ENCODE measurements around the gene ADGRB3.

Gene ADGRB3

GRCh38 chr6:69086689-69087088, 451.6 kb downstream of the ADGRB3 start:
- Histone ChIP-seq H3K9me3 (ENCODE audit: control insufficient read depth, insufficient read depth, low read depth, low read length) (no peaks in the 10 kb centered on the region), H3K4me1 (ENCODE audit: control insufficient read depth, insufficient read depth, low read length) (no peaks in the 10 kb centered on the region), H3K27me3 (ENCODE audit: control insufficient read depth, insufficient read depth, low read length) (no peaks in the 10 kb centered on the region), H3K36me3 (ENCODE audit: control insufficient read depth, insufficient read depth, low read length) (no peaks in the 10 kb centered on the region), H3K9ac (ENCODE audit: low read length) (no peak overlapping the region), H3K4me3 (ENCODE audit: low read depth, low read length) (no peak overlapping the region), H3K27ac (ENCODE audit: low read depth, low read length) (no peak overlapping the region)

- H3K4me3 ChIP-seq (ENCODE audit: low read depth, low read length), result no peak overlapping the region
- H3K4me1 ChIP-seq (ENCODE audit: control insufficient read depth, insufficient read depth, low read length), result no peaks in the 10 kb centered on the region
- H3K27ac ChIP-seq (ENCODE audit: low read depth, low read length), result no peak overlapping the region
- H3K9me3 ChIP-seq (ENCODE audit: control insufficient read depth, insufficient read depth, low read depth, low read length), result no peaks in the 10 kb centered on the region
- H3K9ac ChIP-seq (ENCODE audit: low read length), result no peak overlapping the region
- H3K36me3 ChIP-seq (ENCODE audit: control insufficient read depth, insufficient read depth, low read length), result no peaks in the 10 kb centered on the region
- H3K27me3 ChIP-seq (ENCODE audit: control insufficient read depth, insufficient read depth, low read length), result no peaks in the 10 kb centered on the region
These were observed 454.5 kb downstream of the ADGRB3 start for GRCh38 chr6:69089539-69089938.

- Histone ChIP-seq H3K27ac (ENCODE audit: low read depth, low read length) (no peak overlapping the region), H3K4me1 (ENCODE audit: control insufficient read depth, insufficient read depth, low read length) (no peaks in the 10 kb centered on the region), H3K4me3 (ENCODE audit: low read depth, low read length) (no peak overlapping the region), H3K9ac (ENCODE audit: low read length) (no peak overlapping the region), H3K36me3 (ENCODE audit: control insufficient read depth, insufficient read depth, low read length) (no peaks in the 10 kb centered on the region), H3K27me3 (ENCODE audit: control insufficient read depth, insufficient read depth, low read length) (no peaks in the 10 kb centered on the region), H3K9me3 (ENCODE audit: control insufficient read depth, insufficient read depth, low read depth, low read length) (no peaks in the 10 kb centered on the region)
These were observed 455.1 kb downstream of the ADGRB3 start for GRCh38 chr6:69090132-69090531.

- Histone ChIP-seq H3K4me3 (ENCODE audit: low read depth, low read length) (no peak overlapping the region), H3K9ac (ENCODE audit: low read length) (no peak overlapping the region), H3K4me1 (ENCODE audit: control insufficient read depth, insufficient read depth, low read length) (peaks cover 4% of the 10 kb centered on the region), H3K27ac (ENCODE audit: low read depth, low read length) (no peak overlapping the region), H3K27me3 (ENCODE audit: control insufficient read depth, insufficient read depth, low read length) (no peaks in the 10 kb centered on the region), H3K36me3 (ENCODE audit: control insufficient read depth, insufficient read depth, low read length) (no peaks in the 10 kb centered on the region), H3K9me3 (ENCODE audit: control insufficient read depth, insufficient read depth, low read depth, low read length) (no peaks in the 10 kb centered on the region)
These were observed 461.6 kb downstream of the ADGRB3 start for GRCh38 chr6:69096681-69097080.

- peaks cover 4% of the 10 kb centered on the region for H3K4me1 ChIP-seq (ENCODE audit: control insufficient read depth, insufficient read depth, low read length)
- H3K36me3 ChIP-seq (ENCODE audit: control insufficient read depth, insufficient read depth, low read length), result no peaks in the 10 kb centered on the region
- H3K27me3 ChIP-seq (ENCODE audit: control insufficient read depth, insufficient read depth, low read length), result no peaks in the 10 kb centered on the region
- no peak overlapping the region for H3K27ac ChIP-seq (ENCODE audit: low read depth, low read length)
- H3K4me3 ChIP-seq (ENCODE audit: low read depth, low read length), result no peak overlapping the region
- H3K9me3 ChIP-seq (ENCODE audit: control insufficient read depth, insufficient read depth, low read depth, low read length), result no peaks in the 10 kb centered on the region
- H3K9ac ChIP-seq (ENCODE audit: low read length), result no peak overlapping the region
These were observed 462.9 kb downstream of the ADGRB3 start for GRCh38 chr6:69097948-69098347.

- Histone ChIP-seq H3K27ac (ENCODE audit: low read depth, low read length) (no peak overlapping the region), H3K27me3 (ENCODE audit: control insufficient read depth, insufficient read depth, low read length) (no peaks in the 10 kb centered on the region), H3K4me3 (ENCODE audit: low read depth, low read length) (no peak overlapping the region), H3K9me3 (ENCODE audit: control insufficient read depth, insufficient read depth, low read depth, low read length) (no peaks in the 10 kb centered on the region), H3K36me3 (ENCODE audit: control insufficient read depth, insufficient read depth, low read length) (no peaks in the 10 kb centered on the region), H3K4me1 (ENCODE audit: control insufficient read depth, insufficient read depth, low read length) (peaks cover 4% of the 10 kb centered on the region), H3K9ac (ENCODE audit: low read length) (no peak overlapping the region)
These were observed 463.8 kb downstream of the ADGRB3 start for GRCh38 chr6:69098910-69099309.

GRCh38 chr6:69100772-69101171, 465.7 kb downstream of the ADGRB3 start:
- H3K36me3 ChIP-seq (ENCODE audit: control insufficient read depth, insufficient read depth, low read length), result no peaks in the 10 kb centered on the region
- H3K4me3 ChIP-seq (ENCODE audit: low read depth, low read length), result no peak overlapping the region

GRCh38 chr6:69102416-69102815, 467.3 kb downstream of the ADGRB3 start:
- no peak overlapping the region for H3K9ac ChIP-seq (ENCODE audit: low read length)
- no peaks in the 10 kb centered on the region for H3K27me3 ChIP-seq (ENCODE audit: control insufficient read depth, insufficient read depth, low read length)
- H3K4me1 ChIP-seq (ENCODE audit: control insufficient read depth, insufficient read depth, low read length), result no peaks in the 10 kb centered on the region
- H3K9me3 ChIP-seq (ENCODE audit: control insufficient read depth, insufficient read depth, low read depth, low read length), result no peaks in the 10 kb centered on the region
- no peak overlapping the region for H3K4me3 ChIP-seq (ENCODE audit: low read depth, low read length)
- H3K36me3 ChIP-seq (ENCODE audit: control insufficient read depth, insufficient read depth, low read length), result no peaks in the 10 kb centered on the region
- H3K27ac ChIP-seq (ENCODE audit: low read depth, low read length), result no peak overlapping the region

More at GRCh38 chr6:69100772-69101171, 465.7 kb downstream of the ADGRB3 start:
- Histone ChIP-seq H3K4me1 (ENCODE audit: control insufficient read depth, insufficient read depth, low read length) (peaks cover 4% of the 10 kb centered on the region), H3K9me3 (ENCODE audit: control insufficient read depth, insufficient read depth, low read depth, low read length) (no peaks in the 10 kb centered on the region), H3K9ac (ENCODE audit: low read length) (no peak overlapping the region), H3K27me3 (ENCODE audit: control insufficient read depth, insufficient read depth, low read length) (no peaks in the 10 kb centered on the region), H3K27ac (ENCODE audit: low read depth, low read length) (no peak overlapping the region)

GRCh38 chr6:69105288-69105687, 470.2 kb downstream of the ADGRB3 start:
- H3K4me3 ChIP-seq (ENCODE audit: low read depth, low read length), result no peak overlapping the region
- H3K36me3 ChIP-seq (ENCODE audit: control insufficient read depth, insufficient read depth, low read length), result no peaks in the 10 kb centered on the region
- no peaks in the 10 kb centered on the region for H3K4me1 ChIP-seq (ENCODE audit: control insufficient read depth, insufficient read depth, low read length)
- H3K27me3 ChIP-seq (ENCODE audit: control insufficient read depth, insufficient read depth, low read length), result no peaks in the 10 kb centered on the region
- H3K9ac ChIP-seq (ENCODE audit: low read length), result no peak overlapping the region
- no peak overlapping the region for H3K27ac ChIP-seq (ENCODE audit: low read depth, low read length)
- no peaks in the 10 kb centered on the region for H3K9me3 ChIP-seq (ENCODE audit: control insufficient read depth, insufficient read depth, low read depth, low read length)

- no peak overlapping the region for H3K27ac ChIP-seq (ENCODE audit: low read depth, low read length)
- no peaks in the 10 kb centered on the region for H3K27me3 ChIP-seq (ENCODE audit: control insufficient read depth, insufficient read depth, low read length)
- no peak overlapping the region for H3K4me3 ChIP-seq (ENCODE audit: low read depth, low read length)
- no peaks in the 10 kb centered on the region for H3K9me3 ChIP-seq (ENCODE audit: control insufficient read depth, insufficient read depth, low read depth, low read length)
- H3K36me3 ChIP-seq (ENCODE audit: control insufficient read depth, insufficient read depth, low read length), result no peaks in the 10 kb centered on the region
- no peak overlapping the region for H3K9ac ChIP-seq (ENCODE audit: low read length)
- H3K4me1 ChIP-seq (ENCODE audit: control insufficient read depth, insufficient read depth, low read length), result no peaks in the 10 kb centered on the region
These were observed 471.4 kb downstream of the ADGRB3 start for GRCh38 chr6:69106511-69106910.

- Histone ChIP-seq H3K4me1 (ENCODE audit: control insufficient read depth, insufficient read depth, low read length) (no peaks in the 10 kb centered on the region), H3K27me3 (ENCODE audit: control insufficient read depth, insufficient read depth, low read length) (no peaks in the 10 kb centered on the region), H3K36me3 (ENCODE audit: control insufficient read depth, insufficient read depth, low read length) (no peaks in the 10 kb centered on the region), H3K4me3 (ENCODE audit: low read depth, low read length) (no peak overlapping the region), H3K27ac (ENCODE audit: low read depth, low read length) (no peak overlapping the region), H3K9me3 (ENCODE audit: control insufficient read depth, insufficient read depth, low read depth, low read length) (no peaks in the 10 kb centered on the region), H3K9ac (ENCODE audit: low read length) (no peak overlapping the region)
These were observed 476.2 kb downstream of the ADGRB3 start for GRCh38 chr6:69111301-69111700.

GRCh38 chr6:69116658-69117057, 481.6 kb downstream of the ADGRB3 start:
- Histone ChIP-seq H3K4me1 (ENCODE audit: control insufficient read depth, insufficient read depth, low read length) (no peaks in the 10 kb centered on the region), H3K9me3 (ENCODE audit: control insufficient read depth, insufficient read depth, low read depth, low read length) (peaks cover 5% of the 10 kb centered on the region; the same call in 1 of the 2 replicates), H3K27ac (ENCODE audit: low read depth, low read length) (no peak overlapping the region), H3K9ac (ENCODE audit: low read length) (no peak overlapping the region), H3K36me3 (ENCODE audit: control insufficient read depth, insufficient read depth, low read length) (no peaks in the 10 kb centered on the region), H3K27me3 (ENCODE audit: control insufficient read depth, insufficient read depth, low read length) (no peaks in the 10 kb centered on the region), H3K4me3 (ENCODE audit: low read depth, low read length) (no peak overlapping the region)

Measured in HUES6 (cell line).